Lung (tissue), 12 donors: ENCODE results near the gene CENATAC. TPM values are rescaled to one million over a fixed set of nuclear protein-coding genes. Genes with fewer than 3 reads are reported as not detected.

Source experiments
- ATAC-seq: fragments of 200-7000 bp; cut with Tn5 transposase; one replicate; pipeline ENCODE4 v1.9.1; 2020; ENCODE audit warnings: moderate number of reproducible peaks; ENCODE audit not compliant: insufficient read depth, low FRiP score
- DNase-seq, 3 donors: peaks; one replicate each; pipeline ENCODE4 v3.0.0-alpha.2; 2013 to 2017
- H3K27ac ChIP-seq, 2 donors: one replicate each; pipeline ENCODE4 v1.5.1; 2013; ENCODE audit warnings: mild to moderate bottlenecking in 2 of 2, moderate library complexity in 2 of 2, control low read depth in 1 of 2, inconsistent platforms in 1 of 2, low read depth in 1 of 2, low read length in 1 of 2
- H3K27me3 ChIP-seq, 3 donors: one replicate each; pipeline ENCODE4 v1.5.1; 2013; ENCODE audit warnings: low read length in 2 of 3; ENCODE audit not compliant: control insufficient read depth in 3 of 3, insufficient read depth in 3 of 3
- H3K36me3 ChIP-seq, 4 donors: one replicate each; pipeline ENCODE4 v1.5.1; 2013; ENCODE audit warnings: low read length in 4 of 4, mild to moderate bottlenecking in 1 of 4, moderate library complexity in 1 of 4; ENCODE audit not compliant: control insufficient read depth in 4 of 4, insufficient read depth in 4 of 4
- H3K4me1 ChIP-seq, 5 donors: one replicate each; pipeline ENCODE4 v1.5.1; 2013; ENCODE audit warnings: low read length in 5 of 5, mild to moderate bottlenecking in 2 of 5, moderate library complexity in 1 of 5; ENCODE audit not compliant: control insufficient read depth in 5 of 5, insufficient read depth in 5 of 5
- H3K4me3 ChIP-seq: one replicate; pipeline ENCODE4 v1.5.1; 2013; ENCODE audit warnings: mild to moderate bottlenecking, control low read depth, moderate library complexity
- H3K9ac ChIP-seq, 2 donors: one replicate each; pipeline ENCODE4 v1.5.1; 2013; ENCODE audit warnings: low read length in 2 of 2, control low read depth in 1 of 2; ENCODE audit not compliant: insufficient read depth in 1 of 2
- H3K9me3 ChIP-seq, 4 donors: one replicate each; pipeline ENCODE4 v1.5.1; 2013; ENCODE audit warnings: low read length in 3 of 4, mild to moderate bottlenecking in 1 of 4, moderate library complexity in 1 of 4; ENCODE audit not compliant: control insufficient read depth in 4 of 4, insufficient read depth in 3 of 4
- WGBS, 2 donors: extraction: QIAGEN DNeasy Blood & Tissue Kit; methylation state at CpG; one replicate each; pipeline ENCODE4 v1.1.7; 2013; 5-methylcytosine and 5-hydroxymethylcytosine counted together
- polyA plus RNA-seq, 2 donors: library from polyadenylated mRNA; stranded (reverse); fragments of 200-250 nt; gene quantifications; one replicate each; pipeline ENCODE4 v1.2.1, GENCODE V29; 2013
- total RNA-seq, 2 donors: library from RNA; depleted of rRNA in 1 of 2; stranded (reverse); fragments of >200 nt in 1 of 2; gene quantifications; one replicate each; pipeline ENCODE4 v1.2.1, GENCODE V29; 2014 to 2021
- TF ChIP-seq, protein P1 (sequence below): IDR thresholded peaks from 2 replicates; pipeline ENCODE4 v1.5.1; 2012; ENCODE audit warnings: mild to moderate bottlenecking; ENCODE audit errors: control extremely low read depth, extremely low read depth
- donor health status: control.
- donor health status: control.
- donor health status: Bipolar disorder and iron deficiency.
- donor health status: healthy.
- donor health status: DM: yes; HTN: yes; CAD: no.

The CENATAC gene
- total and polyA plus RNA-seq, 4 donors, result 12.3 to 97.5 (median 53.5) TPM

GRCh38 chr11:119028346-119029068 lies 30.6 kb downstream of the CENATAC start:
- peak overlapping the region in 1 of 2 donors; percentile 1 for H3K27ac ChIP-seq

DNA sequence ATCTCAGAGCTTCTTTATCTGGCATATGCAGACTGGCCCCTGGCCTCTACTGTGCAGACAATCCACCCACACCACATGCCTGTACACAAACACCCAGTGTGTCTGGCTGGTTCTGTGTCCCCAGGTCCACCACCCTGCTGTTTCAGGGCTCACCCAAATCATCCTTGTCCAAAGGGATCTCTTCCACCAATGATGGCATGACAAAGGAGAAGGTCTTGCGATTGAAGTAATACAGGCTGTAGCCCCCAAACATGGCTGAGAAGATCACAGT lies 31.1 kb downstream of the CENATAC start:
- no peak overlapping the region for H3K9ac ChIP-seq
- H3K4me3 ChIP-seq, result no peak overlapping the region
- peaks cover 0 to 20% (median 9%) of the 10 kb centered on the region in 5 donors for H3K4me1 ChIP-seq
- no peaks in the 10 kb centered on the region for H3K27me3 ChIP-seq
- DNase-seq (no peak), ATAC-seq (no peak)
- 88 to 89% methylated on average over 1 of the region's 1 CpG for WGBS, 2 donors
- no peaks in the 10 kb centered on the region for H3K9me3 ChIP-seq
- H3K36me3 ChIP-seq, result peaks cover 0 to 14% (median 7%) of the 10 kb centered on the region in 4 donors
- TF ChIP-seq, protein P1, sequence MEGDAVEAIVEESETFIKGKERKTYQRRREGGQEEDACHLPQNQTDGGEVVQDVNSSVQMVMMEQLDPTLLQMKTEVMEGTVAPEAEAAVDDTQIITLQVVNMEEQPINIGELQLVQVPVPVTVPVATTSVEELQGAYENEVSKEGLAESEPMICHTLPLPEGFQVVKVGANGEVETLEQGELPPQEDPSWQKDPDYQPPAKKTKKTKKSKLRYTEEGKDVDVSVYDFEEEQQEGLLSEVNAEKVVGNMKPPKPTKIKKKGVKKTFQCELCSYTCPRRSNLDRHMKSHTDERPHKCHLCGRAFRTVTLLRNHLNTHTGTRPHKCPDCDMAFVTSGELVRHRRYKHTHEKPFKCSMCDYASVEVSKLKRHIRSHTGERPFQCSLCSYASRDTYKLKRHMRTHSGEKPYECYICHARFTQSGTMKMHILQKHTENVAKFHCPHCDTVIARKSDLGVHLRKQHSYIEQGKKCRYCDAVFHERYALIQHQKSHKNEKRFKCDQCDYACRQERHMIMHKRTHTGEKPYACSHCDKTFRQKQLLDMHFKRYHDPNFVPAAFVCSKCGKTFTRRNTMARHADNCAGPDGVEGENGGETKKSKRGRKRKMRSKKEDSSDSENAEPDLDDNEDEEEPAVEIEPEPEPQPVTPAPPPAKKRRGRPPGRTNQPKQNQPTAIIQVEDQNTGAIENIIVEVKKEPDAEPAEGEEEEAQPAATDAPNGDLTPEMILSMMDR, result no peak
- peak overlapping the region in 1 of 2 donors; percentile 1 for H3K27ac ChIP-seq

More at GRCh38 chr11:119028346-119029068, 30.6 kb downstream of the CENATAC start:
- peaks cover 0 to 16% (median 7%) of the 10 kb centered on the region in 4 donors for H3K36me3 ChIP-seq
- DNase-seq (no peak), ATAC-seq (no peak)
- no peaks in the 10 kb centered on the region for H3K9me3 ChIP-seq
- peak overlapping the region in 1 of 2 donors; percentile 18 for H3K9ac ChIP-seq
- H3K4me3 ChIP-seq, result no peak overlapping the region
- WGBS, 2 donors, result 76 to 83% methylated on average over 9 of the region's 9 CpGs
- no peaks in the 10 kb centered on the region for H3K27me3 ChIP-seq
- peaks cover 0 to 22% (median 12%) of the 10 kb centered on the region in 5 donors for H3K4me1 ChIP-seq
- TF ChIP-seq, protein P1, result no peak

GRCh38 chr11:119029340-119030028 lies 31.5 kb downstream of the CENATAC start:
- peaks cover 0 to 17% (median 9%) of the 10 kb centered on the region in 5 donors for H3K4me1 ChIP-seq
- peaks cover 0 to 12% (median 7%) of the 10 kb centered on the region in 4 donors for H3K36me3 ChIP-seq
- WGBS, 2 donors, result 56 to 60% methylated on average over 10 of the region's 10 CpGs
- ATAC-seq, result no peak
- no peaks in the 10 kb centered on the region for H3K27me3 ChIP-seq
- H3K4me3 ChIP-seq, result no peak overlapping the region
- H3K27ac ChIP-seq, result peak overlapping the region in 1 of 2 donors; percentile 1
- H3K9ac ChIP-seq, result no peak overlapping the region
- DNase-seq, result peak in 2 of 3 donors; percentile 12 to 36
- TF ChIP-seq, protein P1, result no peak
- H3K9me3 ChIP-seq, result no peaks in the 10 kb centered on the region
